ENCODE results near the gene ADGRD1.

- TF ChIP-seq CTCF (IDR thresholded peaks at IDR 0.05; ENCODE audit: low read depth, low read length, poor library complexity, severe bottlenecking) (peak; percentile 95), EZH2phosphoT487 (IDR thresholded peaks at IDR 0.05; ENCODE audit: borderline replicate concordance, low read length) (no peak)
Observed at GRCh38 chr12:131104463-131105350, 151.0 kb downstream of the ADGRD1 start.
